Glutamatergic neuron (in vitro differentiated cells): ENCODE data around the gene SYNGR4. TPM values are rescaled to one million over a fixed set of nuclear protein-coding genes. Genes with fewer than 3 reads are reported as not detected.

ENCODE experiments used
- DNase-seq: peaks from one replicate; pipeline ENCODE4 v3.0.0; 2022
- H3K27ac Mint-ChIP-seq: one replicate; pipeline ENCODE4 v1.8.0; 2020; ENCODE audit warnings: mild to moderate bottlenecking, mixed read lengths, inconsistent platforms; ENCODE audit not compliant: unreplicated experiment
- H3K27me3 Mint-ChIP-seq: one replicate; pipeline ENCODE4 v1.8.0; 2020; ENCODE audit warnings: mild to moderate bottlenecking, moderate library complexity, mixed read lengths, inconsistent platforms; ENCODE audit not compliant: unreplicated experiment
- H3K36me3 Mint-ChIP-seq: one replicate; pipeline ENCODE4 v1.8.0; 2020; ENCODE audit warnings: mild to moderate bottlenecking, mixed read lengths, inconsistent platforms; ENCODE audit not compliant: unreplicated experiment
- H3K4me1 Mint-ChIP-seq: one replicate; pipeline ENCODE4 v1.8.0; 2020; ENCODE audit warnings: mild to moderate bottlenecking, low read depth, mixed read lengths, inconsistent platforms; ENCODE audit not compliant: unreplicated experiment
- H3K4me3 Mint-ChIP-seq: one replicate; pipeline ENCODE4 v1.8.0; 2020; ENCODE audit warnings: mild to moderate bottlenecking, mixed read lengths, inconsistent platforms; ENCODE audit not compliant: unreplicated experiment
- H3K9me3 Mint-ChIP-seq: one replicate; pipeline ENCODE4 v1.8.0; 2020; ENCODE audit warnings: mild to moderate bottlenecking, moderate library complexity, mixed read lengths, inconsistent platforms; ENCODE audit not compliant: unreplicated experiment
- CTCF ChIP-seq: fragments of 200-600 bp; sonication (generic); IDR thresholded peaks from one replicate; pipeline ENCODE4 v1.5.0; 2021; ENCODE audit not compliant: partially characterized antibody, unreplicated experiment
- total RNA-seq: library from RNA; stranded (reverse); fragmentation: NEBNext Ultra II Directional; extraction: Animal tissue kit (Norgen Biotek cat#: 25700); gene quantifications from one replicate; pipeline ENCODE4 v1.2.1, GENCODE V29; 2021; ENCODE audit not compliant: unreplicated experiment

The SYNGR4 gene
- total RNA-seq, 1 donor from 2014 or later = not detected

- no peak for TF ChIP-seq CTCF
- no peaks in the 10 kb centered on the region for H3K36me3 Mint-ChIP-seq
- DNase-seq = no peak
- H3K4me3 Mint-ChIP-seq = no peak overlapping the region
- H3K27ac Mint-ChIP-seq = no peak overlapping the region
- peaks cover 9% of the 10 kb centered on the region for H3K4me1 Mint-ChIP-seq
- H3K27me3 Mint-ChIP-seq = peaks cover 2% of the 10 kb centered on the region
- peaks cover 5% of the 10 kb centered on the region for H3K9me3 Mint-ChIP-seq
These were observed 21.8 kb upstream of the SYNGR4 start for GRCh38 chr19:48342414-48342738.

- no peak overlapping the region for H3K4me3 Mint-ChIP-seq
- no peak overlapping the region for H3K27ac Mint-ChIP-seq
These were observed 21.2 kb upstream of the SYNGR4 start for GRCh38 chr19:48342841-48343540.

GRCh38 chr19:48344892-48345291, 19.3 kb upstream of the SYNGR4 start:
- peaks cover 4% of the 10 kb centered on the region for H3K9me3 Mint-ChIP-seq
- no peak overlapping the region for H3K27ac Mint-ChIP-seq
- no peaks in the 10 kb centered on the region for H3K36me3 Mint-ChIP-seq
- no peaks in the 10 kb centered on the region for H3K27me3 Mint-ChIP-seq
- DNase-seq = no peak
- TF ChIP-seq CTCF = no peak
- H3K4me1 Mint-ChIP-seq = no peaks in the 10 kb centered on the region
- H3K4me3 Mint-ChIP-seq = no peak overlapping the region

More at GRCh38 chr19:48342841-48343540, 21.2 kb upstream of the SYNGR4 start:
- Mint-ChIP-seq H3K27me3 (peaks cover 2% of the 10 kb centered on the region), H3K36me3 (no peaks in the 10 kb centered on the region), H3K4me1 (peaks cover 8% of the 10 kb centered on the region), H3K9me3 (peaks cover 5% of the 10 kb centered on the region)
- no peak for DNase-seq
- no peak for TF ChIP-seq CTCF

- peaks cover 7% of the 10 kb centered on the region for H3K9me3 Mint-ChIP-seq
- no peak overlapping the region for H3K27ac Mint-ChIP-seq
- H3K4me1 Mint-ChIP-seq = no peaks in the 10 kb centered on the region
- no peak overlapping the region for H3K4me3 Mint-ChIP-seq
- no peak for DNase-seq
- TF ChIP-seq CTCF = no peak
- no peaks in the 10 kb centered on the region for H3K36me3 Mint-ChIP-seq
- peaks cover 3% of the 10 kb centered on the region for H3K27me3 Mint-ChIP-seq
These were observed 18.0 kb upstream of the SYNGR4 start for GRCh38 chr19:48346191-48346590.

GRCh38 chr19:48348045-48348444, 16.1 kb upstream of the SYNGR4 start:
- Mint-ChIP-seq H3K4me3 (no peak overlapping the region), H3K36me3 (no peaks in the 10 kb centered on the region), H3K9me3 (peaks cover 7% of the 10 kb centered on the region), H3K27ac (no peak overlapping the region), H3K27me3 (peaks cover 8% of the 10 kb centered on the region), H3K4me1 (no peaks in the 10 kb centered on the region)
- TF ChIP-seq CTCF = no peak
- DNase-seq = no peak
